HG03066 (cell line): ENCODE data around the gene ZNF770.
"Not testable (repeated sequence)": the region's sequence is repeated elsewhere in the genome, so short reads cannot be mapped to it uniquely, and the experiment has no call there.

Source experiments
- ATAC-seq: cut with Tn5 transposase; IDR thresholded peaks from one replicate; pipeline ENCODE4 v1.9.1; 2021; ENCODE audit warnings: low read depth; ENCODE audit not compliant: unreplicated experiment

ZNF770 gene

GRCh38 chr15:34984889-34985630, 3.0 kb downstream of the ZNF770 start:
- ATAC-seq = no peak

GRCh38 chr15:34976743-34977142, 11.3 kb downstream of the ZNF770 start:
- ATAC-seq = no peak

- no peak for ATAC-seq
Observed at GRCh38 chr15:34976073-34976472, 12.0 kb downstream of the ZNF770 start.

GRCh38 chr15:34973512-34973911, 14.6 kb downstream of the ZNF770 start:
- no peak for ATAC-seq

GRCh38 chr15:34970098-34970643, 17.9 kb downstream of the ZNF770 start:
- not testable (repeated sequence) for ATAC-seq

DNA sequence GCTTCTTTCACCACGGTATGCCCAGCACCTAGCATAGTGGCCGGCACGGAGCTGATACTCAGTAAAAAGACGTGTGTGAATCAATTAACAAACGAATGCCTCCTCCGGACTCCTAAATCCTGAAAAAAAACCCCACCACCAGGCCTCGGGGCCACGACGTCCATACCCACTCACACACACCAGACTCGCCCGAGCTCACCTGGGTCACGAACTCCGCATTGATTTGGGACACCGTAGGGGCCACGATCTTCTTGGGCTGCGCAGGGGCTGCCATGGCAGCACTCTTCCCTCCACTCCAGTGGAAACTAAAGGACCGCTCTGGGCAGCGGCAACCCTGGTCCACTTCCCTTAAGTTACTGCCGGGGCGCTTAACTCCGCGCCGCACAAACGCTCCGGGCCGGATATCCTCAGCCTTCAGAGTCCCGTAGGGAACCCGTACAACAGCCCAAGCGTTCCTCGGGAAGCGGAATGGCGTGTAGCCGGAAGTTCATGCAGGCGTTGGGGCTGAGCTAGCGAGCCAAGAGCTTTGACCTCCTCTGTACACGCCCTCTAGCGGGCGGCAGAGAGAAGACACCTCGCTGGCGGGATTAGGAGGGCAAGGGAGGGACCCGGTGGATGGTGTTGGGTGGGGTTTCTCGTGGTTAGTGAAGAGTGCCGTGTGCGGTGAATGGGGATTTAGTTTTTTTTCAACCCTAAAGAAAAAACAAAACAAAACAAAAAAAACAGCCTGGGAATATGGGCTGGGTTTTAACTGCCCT, 18.6 kb downstream of the ZNF770 start, which contains the start of gene AQR:
TSS of gene AQR (minus strand) at position 403 of the 758 bp plus-strand sequence. CDS start at position 274, 129 bp downstream.
- peak; percentile 98 for ATAC-seq

GRCh38 chr15:34964277-34964676, 23.8 kb downstream of the ZNF770 start:
- no peak for ATAC-seq

- ATAC-seq = no peak
Observed at GRCh38 chr15:34953851-34954250, 34.2 kb downstream of the ZNF770 start.

GRCh38 chr15:34952481-34952880, 35.6 kb downstream of the ZNF770 start:
- no peak for ATAC-seq

- ATAC-seq = no peak
Observed at GRCh38 chr15:34951993-34952392, 36.1 kb downstream of the ZNF770 start.

DNA sequence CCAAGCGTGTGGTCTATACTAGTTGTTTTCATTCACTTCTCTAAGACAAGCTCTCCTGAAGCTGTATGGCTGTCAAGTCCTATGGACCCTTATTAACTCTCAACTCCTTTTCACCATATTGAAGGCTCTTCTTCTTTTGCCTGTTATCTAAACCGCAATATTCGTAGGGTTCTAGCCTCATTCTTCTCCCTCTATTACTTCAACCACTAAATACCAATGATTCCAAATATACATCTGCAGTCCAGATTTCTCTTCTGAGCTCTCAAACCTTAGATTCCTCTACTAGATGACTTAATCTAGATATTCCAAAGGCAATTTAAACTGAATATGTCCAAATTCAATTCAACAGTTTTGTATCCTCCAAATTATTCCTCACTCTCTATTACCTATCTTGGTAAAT, 43.2 kb downstream of the ZNF770 start:
- ATAC-seq = no peak

GRCh38 chr15:34943711-34944110, 44.4 kb downstream of the ZNF770 start:
- no peak for ATAC-seq

GRCh38 chr15:34943264-34943663, 44.8 kb downstream of the ZNF770 start:
- not testable (repeated sequence) for ATAC-seq

DNA sequence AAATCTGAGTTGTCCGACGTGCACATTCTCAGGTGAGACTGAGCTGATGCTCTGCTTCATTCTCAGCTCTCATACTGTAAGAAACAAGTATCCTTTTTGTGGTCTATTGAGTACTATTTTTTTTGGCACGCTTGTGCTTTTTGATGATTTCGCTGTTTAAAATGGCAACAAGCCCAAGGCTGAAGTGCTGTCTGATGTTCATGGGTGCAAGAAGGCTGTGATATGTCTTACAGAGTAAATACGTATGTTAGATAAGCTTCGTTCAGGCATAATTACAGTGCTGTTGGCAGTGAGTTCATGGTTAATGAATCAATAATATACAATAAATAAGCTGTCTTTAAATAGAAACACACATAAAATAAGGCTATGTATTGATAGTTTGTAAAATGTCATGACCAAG, 45.7 kb downstream of the ZNF770 start:
- no peak for ATAC-seq

GRCh38 chr15:34941831-34942230, 46.3 kb downstream of the ZNF770 start:
- no peak for ATAC-seq

GRCh38 chr15:34941185-34941698, 46.8 kb downstream of the ZNF770 start:
- no peak for ATAC-seq

- ATAC-seq = no peak
Observed at GRCh38 chr15:34933432-34933975, 54.6 kb downstream of the ZNF770 start.

DNA sequence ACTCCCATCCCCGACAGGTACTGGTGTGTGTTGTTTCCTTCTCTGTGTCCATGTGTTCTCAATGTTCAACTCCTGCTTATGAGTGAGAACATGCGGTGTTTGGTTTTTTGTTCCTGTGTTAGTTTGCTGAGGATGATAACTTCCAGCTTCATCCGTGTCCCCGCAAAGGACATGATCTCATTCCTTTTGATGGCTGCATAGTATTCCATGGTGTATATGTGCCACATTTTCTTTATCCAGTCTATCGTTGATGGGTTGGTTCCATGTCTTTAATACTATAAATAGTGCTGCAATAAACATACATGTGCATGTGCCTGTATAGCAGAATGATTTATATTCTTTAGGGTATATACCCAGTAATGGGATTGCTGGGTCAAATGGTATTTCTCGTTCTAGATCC, 59.7 kb downstream of the ZNF770 start:
- not testable (repeated sequence) for ATAC-seq
